HepG2 (cell line): ENCODE measurements around the gene GPR176. TPM values are rescaled to one million over a fixed set of nuclear protein-coding genes. Genes with fewer than 3 reads are reported as not detected.

ENCODE experiments used
- ATAC-seq: fragments of 200-7000 bp; cut with Tn5 transposase; 3 replicates; pipeline ENCODE4 v1.9.1; 2020; ENCODE audit warnings: mild to moderate bottlenecking, moderate library complexity
- Bru-seq: library from RNA; stranded (reverse); fragments of 400-500 nt; gene quantifications from one replicate; lab custom pipeline; 2021; lab: Mats Ljungman, UMichigan
- BruChase-seq, 2 experiments: library from RNA; stranded (reverse); fragments of 400-500 nt; gene quantifications; one replicate each; lab custom pipeline; 2021; lab: Mats Ljungman, UMichigan
- BruUV-seq: library from RNA; stranded (reverse); fragments of 400-500 nt; replicated peaks from 2 replicates; lab custom pipeline; 2021; lab: Mats Ljungman, UMichigan
- CTCF ChIA-PET: fragments of 300-600 bp; formaldehyde crosslinking; extraction: SDS; loops from one replicate; lab custom pipeline; 2021; ENCODE audit warnings: low total read pairs, inconsistent platforms, low intra/inter-chr PET ratio; lab: Yijun Ruan, JAX
- POLR2A ChIA-PET: fragments of 350-600 bp; sonication (Branson Sonifier 250); formaldehyde crosslinking; loops from one replicate; lab custom pipeline; 2020; ENCODE audit warnings: antibody characterized with exemption, inconsistent platforms; lab: Yijun Ruan, JAX
- DNase-seq: peaks from one replicate; pipeline ENCODE4 v3.0.0-alpha.2; 2015; ENCODE audit warnings: low spot score
- FAIRE-seq: peaks from 3 replicates; lab custom pipeline; 2011; peaks lifted over from hg19 to GRCh38; lab: Jason Lieb, UNC
- H2AFZ ChIP-seq: one replicate; pipeline ENCODE4 v1.6.1; 2011; ENCODE audit warnings: low read length, inconsistent platforms
- H3K27ac ChIP-seq: fragments of 300-600 bp; 3 replicates; pipeline ENCODE4 v1.8.0; 2011; ENCODE audit warnings: mixed run types, mild to moderate bottlenecking, mixed read lengths, low read length, inconsistent platforms; ENCODE audit not compliant: insufficient read depth; ENCODE audit errors: extremely low read length
- H3K27me3 ChIP-seq, 2 experiments: fragments of 200-600 bp in 1 of 2; 2 replicates in 1 of 2; 3 replicates in 1 of 2; pipeline versions ENCODE4 v1.6.0 to v1.8.0; 2011; ENCODE audit warnings: low read length in 2 of 2, mild to moderate bottlenecking in 2 of 2, moderate library complexity in 2 of 2, inconsistent platforms in 1 of 2; ENCODE audit not compliant: insufficient read depth in 2 of 2, control insufficient read depth in 1 of 2
- H3K36me3 ChIP-seq, 2 experiments: fragments of 200-600 bp in 1 of 2; replicated peaks in 1 of 2; 2 replicates in 1 of 2; 3 replicates in 1 of 2; pipeline versions ENCODE4 v1.5.1 to v1.8.0; 2011; ENCODE audit warnings: low read length in 2 of 2, inconsistent platforms in 1 of 2; ENCODE audit not compliant: insufficient read depth in 2 of 2, control insufficient read depth in 1 of 2
- H3K4me1 ChIP-seq: 2 replicates; pipeline ENCODE4 v1.5.1; 2012; ENCODE audit warnings: low read length, inconsistent platforms; ENCODE audit not compliant: insufficient read depth
- H3K4me2 ChIP-seq: 2 replicates; pipeline ENCODE4 v1.6.0; 2011; ENCODE audit warnings: low read depth, low read length, inconsistent platforms
- H3K4me3 ChIP-seq, 3 experiments: fragments of 200-600 bp in 1 of 3; sonication (generic), shearing (Covaris generic) in 1 of 3; replicated peaks in 1 of 3; 2 replicates each; pipeline ENCODE4 v1.5.1; 2011 to 2016; ENCODE audit warnings: low read length in 3 of 3, inconsistent platforms in 2 of 3, low read depth in 2 of 3, mild to moderate bottlenecking in 2 of 3, control low read depth in 1 of 3, mixed read lengths in 1 of 3; ENCODE audit not compliant: insufficient read depth in 1 of 3
- H3K79me2 ChIP-seq: one replicate; pipeline ENCODE4 v1.6.1; 2011; ENCODE audit warnings: low read length, inconsistent platforms; ENCODE audit not compliant: insufficient read depth
- H3K9ac ChIP-seq: 2 replicates; pipeline ENCODE4 v1.6.0; 2011; ENCODE audit warnings: mild to moderate bottlenecking, low read depth, low read length, inconsistent platforms; ENCODE audit not compliant: insufficient read depth
- H3K9me3 ChIP-seq: 2 replicates; pipeline ENCODE4 v1.5.1; 2012; ENCODE audit warnings: mild to moderate bottlenecking, low read length
- H4K20me1 ChIP-seq: 2 replicates; pipeline ENCODE4 v1.6.0; 2011; ENCODE audit warnings: inconsistent platforms, mild to moderate bottlenecking, low read length, moderate library complexity; ENCODE audit not compliant: insufficient read depth
- HNRNPLL ChIP-seq: fragments of 200-400 bp; formaldehyde crosslinking; IDR thresholded peaks from 2 replicates; pipeline ENCODE4 v1.6.1; 2017; ENCODE audit warnings: mild to moderate bottlenecking, low read depth, low read length; ENCODE audit not compliant: poor library complexity, severe bottlenecking
- MIXL1 ChIP-seq: IDR thresholded peaks from 2 replicates; pipeline ENCODE4 v1.6.1; 2016
- NFKB2 ChIP-seq: sonication (generic); formaldehyde crosslinking; IDR thresholded peaks from 2 replicates; pipeline ENCODE4 v1.4.0; 2020; ENCODE audit warnings: missing genetic modification reagents, borderline replicate concordance
- RORA ChIP-seq: sonication (generic); formaldehyde crosslinking; IDR thresholded peaks from 2 replicates; pipeline ENCODE4 v1.5.0; 2020; ENCODE audit warnings: mild to moderate bottlenecking, missing genetic modification reagents, moderate library complexity
- SOX13 ChIP-seq, 3 experiments: fragments of 450-650 bp in 1 of 3; sonication (generic) in 1 of 3; formaldehyde crosslinking in 1 of 3; IDR thresholded peaks in 2 of 3; conservative IDR thresholded peaks in 1 of 3; 2 replicates each; pipeline versions ENCODE4 v1.5.0 to v1.6.1; 2016 to 2020; ENCODE audit warnings: antibody characterized with exemption in 1 of 3, mild to moderate bottlenecking in 1 of 3, missing compliant biosample characterization in 1 of 3, missing genetic modification reagents in 1 of 3, moderate library complexity in 1 of 3
- SP5 ChIP-seq: IDR thresholded peaks from 2 replicates; pipeline ENCODE4 v1.6.1; 2016; ENCODE audit warnings: low read depth, borderline replicate concordance
- SRY ChIP-seq: sonication (generic); formaldehyde crosslinking; IDR thresholded peaks from 2 replicates; pipeline ENCODE4 v1.8.0; 2022; ENCODE audit warnings: mild to moderate bottlenecking, missing genetic modification reagents
- ZFP37 ChIP-seq: sonication (generic); formaldehyde crosslinking; IDR thresholded peaks from 2 replicates; pipeline ENCODE4 v1.4.0; 2020; ENCODE audit warnings: missing genetic modification reagents, borderline replicate concordance
- ZFP90 ChIP-seq: sonication (generic); formaldehyde crosslinking; IDR thresholded peaks from 2 replicates; pipeline ENCODE4 v1.8.0; 2022; ENCODE audit warnings: missing genetic modification reagents, mild to moderate bottlenecking, inconsistent platforms, borderline replicate concordance
- WGBS: methylation state at CpG from one replicate; pipeline ENCODE4 v1.1.6; 2017; ENCODE audit warnings: low lambda C conversion rate; 5-methylcytosine and 5-hydroxymethylcytosine counted together
- in situ Hi-C: cut with HindIII; loops from 2 replicates; pipeline ENCODE4 v1.10.0; 2017; ENCODE audit warnings: low pct_unique_long_range_greater_than_20kb; ENCODE audit not compliant: extremely low pct_ligation_motif_present
- intact Hi-C: fragments of 100-400 bp; cut with micrococcal nuclease; formaldehyde crosslinking; loops from one replicate; pipeline ENCODE4 v1.10.0; 2022; ENCODE audit not compliant: unreplicated experiment
- long read RNA-seq, 2 experiments: library from RNA in 1 of 2; library from polyadenylated mRNA in 1 of 2; stranded (forward) in 1 of 2; unstranded in 1 of 2; transcript quantifications; one replicate each; pipeline ENCODE4 v2.0.0, GENCODE V29; 2019 to 2022
- polyA minus RNA-seq, 3 experiments: library from RNA; depleted of rRNA, polyadenylated mRNA; stranded (reverse); fragments of >200 nt; gene quantifications; 2 replicates each; pipeline ENCODE4 v1.2.3, GENCODE V29; 2011; ENCODE audit warnings: low replicate concordance in 1 of 3
- polyA plus RNA-seq, 8 experiments: library from polyadenylated mRNA; depleted of rRNA in 3 of 8; stranded (reverse) in 7 of 8; unstranded in 1 of 8; fragments of >200 nt; fragmentation: Illumina TruSeq in 4 of 8; extraction: Trizol in 4 of 8; gene quantifications; 2 replicates each; pipeline versions ENCODE4 v1.2.1 to v1.2.3, GENCODE V29; 2011 to 2016; ENCODE audit warnings: low read depth in 4 of 8, missing spikeins in 1 of 8, mixed read lengths in 1 of 8; ENCODE audit not compliant: insufficient read depth in 1 of 8
- total RNA-seq, 5 experiments: library from RNA; depleted of rRNA; stranded (reverse); fragments of >200 nt; fragmentation: Illumina TruSeq; extraction: Trizol; gene quantifications; 2 replicates each; pipeline ENCODE4 v1.2.3, GENCODE V29; 2016; ENCODE audit warnings: low read depth in 1 of 5
- TF ChIP-seq, protein P1 (sequence below): sonication (generic); formaldehyde crosslinking; IDR thresholded peaks from 2 replicates; pipeline ENCODE4 v1.4.0; 2020; ENCODE audit warnings: mild to moderate bottlenecking, missing genetic modification reagents, borderline replicate concordance

The GPR176 gene, protein sequence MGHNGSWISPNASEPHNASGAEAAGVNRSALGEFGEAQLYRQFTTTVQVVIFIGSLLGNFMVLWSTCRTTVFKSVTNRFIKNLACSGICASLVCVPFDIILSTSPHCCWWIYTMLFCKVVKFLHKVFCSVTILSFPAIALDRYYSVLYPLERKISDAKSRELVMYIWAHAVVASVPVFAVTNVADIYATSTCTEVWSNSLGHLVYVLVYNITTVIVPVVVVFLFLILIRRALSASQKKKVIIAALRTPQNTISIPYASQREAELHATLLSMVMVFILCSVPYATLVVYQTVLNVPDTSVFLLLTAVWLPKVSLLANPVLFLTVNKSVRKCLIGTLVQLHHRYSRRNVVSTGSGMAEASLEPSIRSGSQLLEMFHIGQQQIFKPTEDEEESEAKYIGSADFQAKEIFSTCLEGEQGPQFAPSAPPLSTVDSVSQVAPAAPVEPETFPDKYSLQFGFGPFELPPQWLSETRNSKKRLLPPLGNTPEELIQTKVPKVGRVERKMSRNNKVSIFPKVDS
- total RNA-seq (2016; rRNA removed; fragmentation: Illumina TruSeq; extraction: Trizol), result 0.15 and 0.20 TPM in 2 replicates
- total RNA-seq (2016; cell fraction: cytosol; rRNA removed; fragmentation: Illumina TruSeq; extraction: Trizol; ENCODE audit: low read depth), result not detected in 2 replicates
- total RNA-seq (2016; cell fraction: insoluble cytoplasmic fraction; rRNA removed; fragmentation: Illumina TruSeq; extraction: Trizol), result 0.12 and 0.24 TPM in 2 replicates
- 0.19 and 0.21 TPM in 2 replicates for total RNA-seq (2016; cell fraction: membrane; rRNA removed; fragmentation: Illumina TruSeq; extraction: Trizol)
- 0.19 and 0.22 TPM in 2 replicates for total RNA-seq (2016; cell fraction: nucleus; rRNA removed; fragmentation: Illumina TruSeq; extraction: Trizol)
- polyA plus RNA-seq (2011; rRNA removed), result 0.11 and 0.17 TPM in 2 replicates
- polyA plus RNA-seq (2011; cell fraction: cytosol; rRNA removed), result 0.24 and 0.28 TPM in 2 replicates
- 0.06 and 0.12 TPM in 2 replicates for polyA plus RNA-seq (2011; cell fraction: nucleus; rRNA removed)
- 0.17 and 0.24 TPM in 2 replicates for polyA plus RNA-seq (2012)
- polyA plus RNA-seq (2016; cell fraction: cytosol; fragmentation: Illumina TruSeq; extraction: Trizol; ENCODE audit: low read depth), result 0.02 TPM in 1 of 2 replicates, not detected in the other
- 0.05 and 0.16 TPM in 2 replicates for polyA plus RNA-seq (2016; cell fraction: insoluble cytoplasmic fraction; fragmentation: Illumina TruSeq; extraction: Trizol; ENCODE audit: low read depth)
- polyA plus RNA-seq (2016; cell fraction: membrane; fragmentation: Illumina TruSeq; extraction: Trizol; ENCODE audit: low read depth), result 0.05 and 0.16 TPM in 2 replicates
- polyA plus RNA-seq (2016; cell fraction: nucleus; fragmentation: Illumina TruSeq; extraction: Trizol; ENCODE audit: insufficient read depth, low read depth), result 0.24 TPM in 1 of 2 replicates, not detected in the other
- 2.2 and 40.9 TPM in 2 replicates for polyA minus RNA-seq (2011; rRNA and poly(A)+ RNA removed; ENCODE audit: low replicate concordance)
- not detected in 2 replicates for polyA minus RNA-seq (2011; cell fraction: cytosol; rRNA and poly(A)+ RNA removed)
- polyA minus RNA-seq (2011; cell fraction: nucleus; rRNA and poly(A)+ RNA removed), result 0.37 and 0.39 TPM in 2 replicates
- percentile 20 among the genes with signal in this experiment for Bru-seq, nascent RNA
- BruChase-seq, experiment 1, labeled RNA remaining after a 6-hour chase, result percentile 17 among the genes with signal in this experiment
- percentile 14 among the genes with signal in this experiment for BruChase-seq, experiment 2, labeled RNA remaining after a 2-hour chase
- long read RNA-seq, experiment 1, result 0 reads
- long read RNA-seq, experiment 2, partial matches to known transcripts, result 0 of 1 reads
- long read RNA-seq, experiment 2, other reads (novel, unspliced or antisense), result 1 of 1 reads

DNA sequence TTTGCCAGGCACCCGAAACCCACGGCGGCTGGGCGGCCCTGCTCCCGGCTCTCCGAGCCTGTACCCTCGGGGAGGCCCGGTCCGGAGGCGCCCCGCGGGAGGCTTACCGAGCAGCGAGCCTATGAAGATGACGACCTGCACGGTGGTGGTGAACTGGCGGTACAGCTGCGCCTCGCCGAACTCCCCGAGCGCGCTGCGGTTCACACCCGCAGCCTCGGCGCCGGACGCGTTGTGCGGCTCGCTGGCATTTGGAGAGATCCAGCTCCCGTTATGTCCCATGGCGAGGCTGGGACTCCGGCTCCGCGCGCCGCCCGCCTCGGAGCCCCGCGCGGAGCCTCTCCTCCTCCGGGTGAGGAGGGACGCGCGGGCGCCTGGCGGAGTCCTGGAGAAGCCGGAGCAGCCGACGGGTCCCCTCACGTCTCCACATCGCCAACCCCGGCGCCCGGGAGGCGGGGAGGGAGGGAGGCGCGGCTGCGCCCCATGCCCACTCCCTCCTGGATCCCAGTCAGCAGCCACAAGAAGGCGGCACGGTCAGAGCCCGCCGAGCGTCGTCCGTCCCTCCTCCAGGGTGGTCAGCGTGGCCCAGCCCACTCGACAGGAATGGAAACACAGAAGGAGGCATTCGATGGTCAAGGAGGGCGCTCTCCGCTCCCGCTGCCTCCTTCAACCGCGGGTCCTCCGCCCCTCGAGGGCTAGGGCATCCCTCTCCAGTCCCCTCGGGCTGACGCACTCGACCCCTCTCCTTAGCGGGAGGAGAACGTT, at the start of gene GPR176:
Gene GPR176 (minus strand): TSS at position 519 of the 762 bp plus-strand sequence. CDS start 240 bp downstream, at position 279.
- peak within 1 kb of the TSS; percentile 18 for H2AFZ ChIP-seq
- no peaks in the 10 kb centered on the region for H4K20me1 ChIP-seq
- H3K9ac ChIP-seq, result peak within 1 kb of the TSS; percentile 31; the same call in 1 of the 2 replicates
- no peaks in the 10 kb centered on the region for H3K79me2 ChIP-seq
- peaks cover 2 to 21% of the 10 kb centered on the region in 2 experiments; a peak in 3 of 5 replicates for H3K27me3 ChIP-seq
- DNase-seq (no peak), ATAC-seq (peak; percentile 75), FAIRE-seq (no peak)
- WGBS, result 8% methylated on average over 9 of the region's 84 CpGs
- H3K4me2 ChIP-seq, result peak within 1 kb of the TSS; percentile 78
- in situ Hi-C loops (no loop called here), intact Hi-C loops (loop anchor here (5.0 kb wide), 1 partner anchor 33 kb away; no protein-coding TSS in a partner anchor)
- BruUV-seq, result no TSS peak
- H3K9me3 ChIP-seq, result no peaks in the 10 kb centered on the region
- no peak within 1 kb of the TSS for H3K27ac ChIP-seq
- H3K4me3 ChIP-seq, result peak within 1 kb of the TSS; percentile 54 to 71 (median 60)
- no peaks in the 10 kb centered on the region for H3K36me3 ChIP-seq
- CTCF ChIA-PET, result no interaction called here
- H3K4me1 ChIP-seq, result peaks cover 19% of the 10 kb centered on the region
- POLR2A ChIA-PET, result interaction anchor here (0.6 to 2.6 kb wide), 3 partner anchors 14 to 138 kb away, joined by 3 to 15 read pairs (median 3); partner anchors contain the start of genes EIF2AK4 and FSIP1
- TF ChIP-seq MIXL1 (CRISPR knock-in tag), result no peak
- TF ChIP-seq, protein P1, sequence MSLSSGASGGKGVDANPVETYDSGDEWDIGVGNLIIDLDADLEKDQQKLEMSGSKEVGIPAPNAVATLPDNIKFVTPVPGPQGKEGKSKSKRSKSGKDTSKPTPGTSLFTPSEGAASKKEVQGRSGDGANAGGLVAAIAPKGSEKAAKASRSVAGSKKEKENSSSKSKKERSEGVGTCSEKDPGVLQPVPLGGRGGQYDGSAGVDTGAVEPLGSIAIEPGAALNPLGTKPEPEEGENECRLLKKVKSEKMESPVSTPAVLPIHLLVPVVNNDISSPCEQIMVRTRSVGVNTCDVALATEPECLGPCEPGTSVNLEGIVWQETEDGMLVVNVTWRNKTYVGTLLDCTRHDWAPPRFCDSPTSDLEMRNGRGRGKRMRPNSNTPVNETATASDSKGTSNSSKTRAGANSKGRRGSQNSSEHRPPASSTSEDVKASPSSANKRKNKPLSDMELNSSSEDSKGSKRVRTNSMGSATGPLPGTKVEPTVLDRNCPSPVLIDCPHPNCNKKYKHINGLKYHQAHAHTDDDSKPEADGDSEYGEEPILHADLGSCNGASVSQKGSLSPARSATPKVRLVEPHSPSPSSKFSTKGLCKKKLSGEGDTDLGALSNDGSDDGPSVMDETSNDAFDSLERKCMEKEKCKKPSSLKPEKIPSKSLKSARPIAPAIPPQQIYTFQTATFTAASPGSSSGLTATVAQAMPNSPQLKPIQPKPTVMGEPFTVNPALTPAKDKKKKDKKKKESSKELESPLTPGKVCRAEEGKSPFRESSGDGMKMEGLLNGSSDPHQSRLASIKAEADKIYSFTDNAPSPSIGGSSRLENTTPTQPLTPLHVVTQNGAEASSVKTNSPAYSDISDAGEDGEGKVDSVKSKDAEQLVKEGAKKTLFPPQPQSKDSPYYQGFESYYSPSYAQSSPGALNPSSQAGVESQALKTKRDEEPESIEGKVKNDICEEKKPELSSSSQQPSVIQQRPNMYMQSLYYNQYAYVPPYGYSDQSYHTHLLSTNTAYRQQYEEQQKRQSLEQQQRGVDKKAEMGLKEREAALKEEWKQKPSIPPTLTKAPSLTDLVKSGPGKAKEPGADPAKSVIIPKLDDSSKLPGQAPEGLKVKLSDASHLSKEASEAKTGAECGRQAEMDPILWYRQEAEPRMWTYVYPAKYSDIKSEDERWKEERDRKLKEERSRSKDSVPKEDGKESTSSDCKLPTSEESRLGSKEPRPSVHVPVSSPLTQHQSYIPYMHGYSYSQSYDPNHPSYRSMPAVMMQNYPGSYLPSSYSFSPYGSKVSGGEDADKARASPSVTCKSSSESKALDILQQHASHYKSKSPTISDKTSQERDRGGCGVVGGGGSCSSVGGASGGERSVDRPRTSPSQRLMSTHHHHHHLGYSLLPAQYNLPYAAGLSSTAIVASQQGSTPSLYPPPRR (CRISPR knock-in tag), result 0 out of 2 replicates have a peak, but pooled peaks have one; percentile 21
- 0 out of 2 replicates have a peak, but pooled peaks have one; percentile 13 for TF ChIP-seq ZFP90 (CRISPR knock-in tag)
- no peak for TF ChIP-seq RORA (CRISPR knock-in tag)
- no peak for TF ChIP-seq ZFP37 (CRISPR knock-in tag)
- TF ChIP-seq SRY (CRISPR knock-in tag), result 0 out of 2 replicates have a peak, but pooled peaks have one; percentile 29
- no peak for TF ChIP-seq NFKB2
- no peak for TF ChIP-seq SOX13 (IDR thresholded peaks at IDR 0.05)
- TF ChIP-seq SOX13 (CRISPR knock-in tag; conservative IDR thresholded peaks at IDR 0.05 in 1 of 2, IDR thresholded peaks at IDR 0.05 in 1 of 2), result no peak
- peak; percentile 27 for TF ChIP-seq HNRNPLL
- TF ChIP-seq SP5 (CRISPR knock-in tag), result no peak
